CD4-positive, alpha-beta T cell (primary cell): ENCODE data around the gene MGST3. TPM values are rescaled to one million over a fixed set of nuclear protein-coding genes. Genes with fewer than 3 reads are reported as not detected.

Source experiments
- ATAC-seq: fragments of 200-7000 bp; cut with Tn5 transposase; one replicate; pipeline ENCODE4 v1.10.0; 2022; ENCODE audit warnings: mild to moderate bottlenecking; ENCODE audit not compliant: poor library complexity
- CTCF ChIA-PET: fragments of 350-600 bp; sonication (Branson Sonifier 250); formaldehyde crosslinking; loops from one replicate; lab custom pipeline; 2021; ENCODE audit warnings: antibody characterized with exemption, inconsistent platforms; lab: Charles Lee
- POLR2A ChIA-PET: fragments of 350-600 bp; sonication (Branson Sonifier 250); formaldehyde crosslinking; loops from one replicate; lab custom pipeline; 2021; ENCODE audit warnings: antibody characterized with exemption, inconsistent platforms; lab: Charles Lee
- DNase-seq, 14 experiments: peaks; one replicate each; pipeline ENCODE4 v3.0.0-alpha.2; 2013 to 2020; ENCODE audit warnings: mixed read lengths in 2 of 14
- H3K27ac ChIP-seq, 2 donors: one replicate each; pipeline versions ENCODE4 v1.5.1 to v1.7.0; 2013; ENCODE audit warnings: low read length in 2 of 2, low read depth in 1 of 2, mild to moderate bottlenecking in 1 of 2
- H3K27me3 ChIP-seq, 2 experiments: 1 replicate in 1 of 2; 2 replicates in 1 of 2; pipeline versions ENCODE4 v1.6.1 to v1.7.0; 2013; ENCODE audit warnings: low read length in 2 of 2, control low read depth in 1 of 2, mild to moderate bottlenecking in 1 of 2, moderate library complexity in 1 of 2; ENCODE audit not compliant: insufficient read depth in 2 of 2, control insufficient read depth in 1 of 2
- H3K36me3 ChIP-seq: one replicate; pipeline ENCODE4 v1.6.1; 2013; ENCODE audit warnings: low read length, control low read depth; ENCODE audit not compliant: insufficient read depth
- H3K4me1 ChIP-seq: one replicate; pipeline ENCODE4 v1.6.1; 2013; ENCODE audit warnings: low read length, control low read depth; ENCODE audit not compliant: insufficient read depth
- H3K4me3 ChIP-seq: one replicate; pipeline ENCODE4 v1.5.1; 2013; ENCODE audit warnings: mild to moderate bottlenecking, low read length, moderate library complexity
- H3K9me3 ChIP-seq, 2 experiments: 1 replicate in 1 of 2; 2 replicates in 1 of 2; pipeline versions ENCODE4 v1.6.1 to v1.7.0; 2013; ENCODE audit warnings: low read length in 2 of 2, mild to moderate bottlenecking in 2 of 2, control low read depth in 1 of 2, moderate library complexity in 1 of 2; ENCODE audit not compliant: control insufficient read depth in 1 of 2, insufficient read depth in 1 of 2
- H3K27ac Mint-ChIP-seq: one replicate; pipeline ENCODE4 v1.8.0; 2020; ENCODE audit warnings: mixed read lengths
- H3K27me3 Mint-ChIP-seq: one replicate; pipeline ENCODE4 v1.8.0; 2021; ENCODE audit warnings: mixed read lengths
- H3K36me3 Mint-ChIP-seq: one replicate; pipeline ENCODE4 v1.8.0; 2021; ENCODE audit warnings: low read depth, mixed read lengths
- H3K4me1 Mint-ChIP-seq: one replicate; pipeline ENCODE4 v1.8.0; 2021; ENCODE audit warnings: low read depth, mixed read lengths
- H3K4me3 Mint-ChIP-seq: one replicate; pipeline ENCODE4 v1.8.0; 2020; ENCODE audit warnings: mild to moderate bottlenecking, mixed read lengths
- H3K9me3 Mint-ChIP-seq: one replicate; pipeline ENCODE4 v1.8.0; 2020; ENCODE audit warnings: mixed read lengths
- CTCF ChIP-seq: fragments of 200-600 bp; IDR thresholded peaks from one replicate; pipeline ENCODE4 v1.8.0; 2022; ENCODE audit warnings: antibody characterized with exemption, mild to moderate bottlenecking
- intact Hi-C, 2 experiments: fragments of 100-400 bp; cut with DNase I in 1 of 2; cut with micrococcal nuclease in 1 of 2; formaldehyde crosslinking; loops; one replicate each; pipeline versions ENCODE4 v1.15.1 to v1.9.0; 2023 to 2025; cut with DNase I, micrococcal nuclease
- total RNA-seq, 174 experiments: library from RNA in 2 of 174; stranded (reverse) in 2 of 174; gene quantifications; one replicate each; pipeline ENCODE4 v1.2.3 and lab custom pipeline; 2021 to 2026

The MGST3 gene
- total RNA-seq, 2 experiments from 2014 or later: 22.0 to 23.5 TPM

GRCh38 chr1:165628147-165628822 is 2.7 kb upstream of the MGST3 start:
- Mint-ChIP-seq H3K4me1 (no peaks in the 10 kb centered on the region), H3K27me3 (peaks cover under 1% of the 10 kb centered on the region), H3K9me3 (no peaks in the 10 kb centered on the region), H3K27ac (no peak overlapping the region), H3K4me3 (peak overlapping the region; percentile 1), H3K36me3 (no peaks in the 10 kb centered on the region)
- no peaks in the 10 kb centered on the region for H3K36me3 ChIP-seq
- no peak overlapping the region for H3K4me3 ChIP-seq
- no peak overlapping the region for H3K27ac ChIP-seq
- ChIA-PET CTCF (no interaction called here), POLR2A (no interaction called here)
- H3K4me1 ChIP-seq: peaks cover 27% of the 10 kb centered on the region
- ATAC-seq (no peak), DNase-seq (no peak)
- H3K9me3 ChIP-seq: no peaks in the 10 kb centered on the region
- intact Hi-C loops: loop anchor here in 1 of 2 experiments (2.0 kb wide), 1 partner anchor 27 kb away; no protein-coding TSS in a partner anchor
- H3K27me3 ChIP-seq: no peaks in the 10 kb centered on the region
- no peak for TF ChIP-seq CTCF

GRCh38 chr1:165629151-165629550 is 1.9 kb upstream of the MGST3 start:
- CTCF ChIA-PET: interaction anchor here (0.6 kb wide), 1 partner anchor 246 kb away, joined by 3 read pairs; no protein-coding TSS in a partner anchor

More at GRCh38 chr1:165629151-165629550, 1.9 kb upstream of the MGST3 start:
- Mint-ChIP-seq H3K27ac (no peak overlapping the region), H3K36me3 (no peaks in the 10 kb centered on the region), H3K4me3 (no peak overlapping the region), H3K4me1 (peaks cover 6% of the 10 kb centered on the region), H3K27me3 (no peaks in the 10 kb centered on the region), H3K9me3 (no peaks in the 10 kb centered on the region)
- Histone ChIP-seq H3K27ac (no peak overlapping the region), H3K4me3 (no peak overlapping the region), H3K36me3 (no peaks in the 10 kb centered on the region), H3K27me3 (no peaks in the 10 kb centered on the region), H3K4me1 (peaks cover 29% of the 10 kb centered on the region), H3K9me3 (no peaks in the 10 kb centered on the region)
- intact Hi-C loops: loop anchor here in 1 of 2 experiments (2.0 kb wide), 1 partner anchor 28 kb away; no protein-coding TSS in a partner anchor
- ATAC-seq (no peak), DNase-seq (no peak)
- POLR2A ChIA-PET: no interaction called here
- no peak for TF ChIP-seq CTCF
